ENCODE results near the gene FBLN2.

- TF ChIP-seq CEBPB (IDR thresholded peaks at IDR 0.05) (no peak), YY1 (IDR thresholded peaks at IDR 0.05; ENCODE audit: low read depth) (no peak), REST (IDR thresholded peaks at IDR 0.05; ENCODE audit: low read depth) (no peak)
Measured at GRCh38 chr3:13507570-13508339, 41.2 kb upstream of the FBLN2 start.
